GM23338 (cell line): ENCODE data around the gene PRELID3B. TPM values are rescaled to one million over a fixed set of nuclear protein-coding genes. Genes with fewer than 3 reads are reported as not detected.

Experiments used
- ATAC-seq: fragments of 200-7000 bp; cut with Tn5 transposase; 3 replicates; pipeline ENCODE4 v1.9.1; 2020
- DNase-seq: peaks from one replicate; pipeline ENCODE4 v3.0.0-alpha.2; 2015; ENCODE audit warnings: low spot score
- H2AFZ ChIP-seq: fragments of 200-600 bp; sonication (generic); 2 replicates; pipeline ENCODE4 v1.8.0; 2016; ENCODE audit warnings: antibody characterized with exemption, mild to moderate bottlenecking, moderate library complexity
- H3F3A ChIP-seq: fragments of 200-600 bp; sonication (generic); replicated peaks from 2 replicates; pipeline ENCODE4 v1.8.0; 2017; ENCODE audit warnings: antibody characterized with exemption, mixed run types, low read depth
- H3K27ac ChIP-seq: fragments of 200-600 bp; sonication (generic); 2 replicates; pipeline ENCODE4 v1.6.1; 2016; ENCODE audit warnings: low read depth
- H3K27me3 ChIP-seq: fragments of 200-600 bp; sonication (generic); 2 replicates; pipeline ENCODE4 v1.8.0; 2016; ENCODE audit warnings: mild to moderate bottlenecking, mixed run types, moderate library complexity; ENCODE audit not compliant: insufficient read depth
- H3K36me3 ChIP-seq: fragments of 200-600 bp; sonication (generic); 2 replicates; pipeline ENCODE4 v1.8.0; 2016; ENCODE audit warnings: mild to moderate bottlenecking; ENCODE audit not compliant: insufficient read depth
- H3K4me1 ChIP-seq: fragments of 200-600 bp; sonication (generic); 2 replicates; pipeline ENCODE4 v1.8.0; 2016; ENCODE audit warnings: mild to moderate bottlenecking, moderate library complexity; ENCODE audit not compliant: insufficient read depth
- H3K4me2 ChIP-seq: fragments of 200-600 bp; sonication (generic); 2 replicates; pipeline ENCODE4 v1.7.1; 2017; ENCODE audit warnings: mixed run types
- H3K4me3 ChIP-seq: fragments of 200-600 bp; sonication (generic); 2 replicates; pipeline ENCODE4 v1.6.1; 2016; ENCODE audit warnings: mixed run types
- H3K79me2 ChIP-seq: fragments of 200-600 bp; sonication (generic); replicated peaks from 2 replicates; pipeline ENCODE4 v1.8.0; 2017; ENCODE audit warnings: mild to moderate bottlenecking; ENCODE audit not compliant: insufficient read depth
- H3K9me2 ChIP-seq: fragments of 200-600 bp; sonication (generic); 2 replicates; pipeline ENCODE4 v1.8.0; 2017; ENCODE audit not compliant: insufficient read depth
- H4K20me1 ChIP-seq: fragments of 200-600 bp; sonication (generic); replicated peaks from 2 replicates; pipeline ENCODE4 v1.8.0; 2017; ENCODE audit warnings: mild to moderate bottlenecking; ENCODE audit not compliant: insufficient read depth
- H3K27ac Mint-ChIP-seq: 2 replicates; pipeline ENCODE4 v1.8.0; 2020; ENCODE audit warnings: inconsistent platforms, mild to moderate bottlenecking, moderate library complexity, mixed read lengths
- H3K27me3 Mint-ChIP-seq: 3 replicates; pipeline ENCODE4 v1.8.0; 2022; ENCODE audit warnings: low read depth, mild to moderate bottlenecking, moderate library complexity, mixed read lengths, inconsistent platforms; ENCODE audit not compliant: insufficient read depth, poor library complexity
- H3K36me3 Mint-ChIP-seq: 3 replicates; pipeline ENCODE4 v1.8.0; 2021; ENCODE audit warnings: low read depth, mild to moderate bottlenecking, inconsistent platforms, moderate library complexity, mixed read lengths
- H3K4me1 Mint-ChIP-seq: 3 replicates; pipeline ENCODE4 v1.8.0; 2020; ENCODE audit warnings: mild to moderate bottlenecking, inconsistent platforms, mixed read lengths
- H3K4me3 Mint-ChIP-seq: 3 replicates; pipeline ENCODE4 v1.8.0; 2021; ENCODE audit warnings: moderate library complexity, mild to moderate bottlenecking, inconsistent platforms, mixed read lengths
- H3K9me3 Mint-ChIP-seq: 3 replicates; pipeline ENCODE4 v1.8.0; 2020; ENCODE audit warnings: moderate library complexity, mild to moderate bottlenecking, inconsistent platforms, mixed read lengths
- CREB1 ChIP-seq: fragments of 250-450 bp; sonication (Bioruptor Pico); IDR thresholded peaks from 2 replicates; pipeline ENCODE4 v1.5.0; 2020; ENCODE audit warnings: low read depth, mild to moderate bottlenecking, moderate library complexity
- EZH2 ChIP-seq: fragments of 200-600 bp; sonication (generic); IDR thresholded peaks from one replicate; pipeline ENCODE4 v1.8.0; 2017; ENCODE audit warnings: antibody characterized with exemption, mild to moderate bottlenecking, low read depth; ENCODE audit not compliant: unreplicated experiment
- EZH2phosphoT487 ChIP-seq: fragments of 200-600 bp; sonication (generic); IDR thresholded peaks from one replicate; pipeline ENCODE4 v1.8.1; 2018; ENCODE audit warnings: antibody characterized with exemption; ENCODE audit not compliant: unreplicated experiment
- JUNB ChIP-seq: IDR thresholded peaks from one replicate; pipeline ENCODE4 v1.6.1; 2016; ENCODE audit warnings: antibody characterized with exemption; ENCODE audit not compliant: unreplicated experiment
- NANOG ChIP-seq: IDR thresholded peaks from 2 replicates; pipeline ENCODE4 v1.6.1; 2016; ENCODE audit warnings: antibody characterized with exemption, borderline replicate concordance
- POLR2AphosphoS5 ChIP-seq: IDR thresholded peaks from 2 replicates; pipeline ENCODE4 v1.6.1; 2016; ENCODE audit warnings: antibody characterized with exemption, low read depth
- STAT1 ChIP-seq: IDR thresholded peaks from one replicate; pipeline ENCODE4 v1.6.1; 2016; ENCODE audit warnings: antibody characterized with exemption; ENCODE audit not compliant: unreplicated experiment
- ZNF114 ChIP-seq: fragments of 250-450 bp; sonication (Bioruptor Pico); IDR thresholded peaks from 2 replicates; pipeline ENCODE4 v1.5.0; 2020; ENCODE audit warnings: mild to moderate bottlenecking, moderate library complexity
- ZNF331 ChIP-seq: fragments of 250-450 bp; sonication (Bioruptor Pico); IDR thresholded peaks from 2 replicates; pipeline ENCODE4 v1.5.0; 2020; ENCODE audit warnings: low read depth, mild to moderate bottlenecking, moderate library complexity
- polyA plus RNA-seq: library from polyadenylated mRNA; unstranded; fragments of >200 nt; fragmentation: Nextera tagmentation; extraction: Ambion mirVana; gene quantifications from 2 replicates; pipeline ENCODE4 v1.2.1, GENCODE V29; 2016
- total RNA-seq: library from RNA; depleted of rRNA; stranded (reverse); fragments of >200 nt; shearing (Covaris generic); gene quantifications from 2 replicates; pipeline ENCODE4 v1.2.3, GENCODE V29; 2014
- TF ChIP-seq, protein P1 (sequence below): IDR thresholded peaks from one replicate; pipeline ENCODE4 v1.6.1; 2018; ENCODE audit warnings: antibody characterized with exemption; ENCODE audit not compliant: unreplicated experiment
- TF ChIP-seq, protein P2 (sequence below), 2 experiments: fragments of 200-600 bp in 1 of 2; sonication (generic) in 1 of 2; conservative IDR thresholded peaks; 2 replicates each; pipeline versions ENCODE4 v1.5.1 to v1.6.1; 2016 to 2017; ENCODE audit warnings: antibody characterized with exemption in 2 of 2, low read depth in 2 of 2, mild to moderate bottlenecking in 2 of 2, moderate library complexity in 1 of 2
- TF ChIP-seq, protein P3 (sequence below): IDR thresholded peaks from 2 replicates; pipeline ENCODE4 v1.6.1; 2016; ENCODE audit warnings: antibody characterized with exemption

The PRELID3B gene
- total and polyA plus RNA-seq, 2 experiments from 2014 or later = 42.7 to 43.6 TPM

DNA sequence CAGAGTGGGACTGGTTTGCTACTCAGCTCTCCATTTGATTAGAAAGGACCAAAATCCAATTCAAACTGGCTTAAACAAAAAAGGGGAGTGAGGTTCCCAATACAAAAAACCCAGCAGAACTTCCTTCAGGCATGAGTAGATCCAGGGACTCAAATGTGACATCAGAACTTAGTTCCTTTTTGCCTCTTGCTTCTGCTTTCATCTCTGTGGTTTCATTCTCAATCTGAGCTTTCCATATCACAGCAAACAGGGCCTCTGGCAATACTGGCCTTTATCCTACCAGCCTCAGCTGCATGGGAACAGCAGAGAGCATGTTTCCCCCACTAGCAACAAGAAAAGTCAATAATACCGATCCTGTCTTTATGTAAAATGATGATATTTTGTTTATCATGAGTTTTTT, 28.6 kb upstream of the PRELID3B start:
- Histone ChIP-seq H3K4me3 (no peak overlapping the region), H3K79me2 (no peaks in the 10 kb centered on the region), H3K9me2 (no peaks in the 10 kb centered on the region), H3K27me3 (no peaks in the 10 kb centered on the region), H3K4me1 (no peaks in the 10 kb centered on the region), H3F3A (no peaks in the 10 kb centered on the region), H2AFZ (no peak overlapping the region), H3K27ac (no peak overlapping the region), H4K20me1 (no peaks in the 10 kb centered on the region), H3K36me3 (no peaks in the 10 kb centered on the region), H3K4me2 (no peak overlapping the region)
- Mint-ChIP-seq H3K27me3 (peaks cover 6% of the 10 kb centered on the region), H3K4me1 (peaks cover 11% of the 10 kb centered on the region), H3K4me3 (no peak overlapping the region), H3K27ac (no peak overlapping the region), H3K36me3 (no peaks in the 10 kb centered on the region), H3K9me3 (peaks cover 3% of the 10 kb centered on the region; the same call in 2 of the 3 replicates)
- no peak for TF ChIP-seq CREB1
- TF ChIP-seq POLR2AphosphoS5 = no peak
- TF ChIP-seq ZNF114 (CRISPR knock-in tag) = no peak
- TF ChIP-seq, protein P1, sequence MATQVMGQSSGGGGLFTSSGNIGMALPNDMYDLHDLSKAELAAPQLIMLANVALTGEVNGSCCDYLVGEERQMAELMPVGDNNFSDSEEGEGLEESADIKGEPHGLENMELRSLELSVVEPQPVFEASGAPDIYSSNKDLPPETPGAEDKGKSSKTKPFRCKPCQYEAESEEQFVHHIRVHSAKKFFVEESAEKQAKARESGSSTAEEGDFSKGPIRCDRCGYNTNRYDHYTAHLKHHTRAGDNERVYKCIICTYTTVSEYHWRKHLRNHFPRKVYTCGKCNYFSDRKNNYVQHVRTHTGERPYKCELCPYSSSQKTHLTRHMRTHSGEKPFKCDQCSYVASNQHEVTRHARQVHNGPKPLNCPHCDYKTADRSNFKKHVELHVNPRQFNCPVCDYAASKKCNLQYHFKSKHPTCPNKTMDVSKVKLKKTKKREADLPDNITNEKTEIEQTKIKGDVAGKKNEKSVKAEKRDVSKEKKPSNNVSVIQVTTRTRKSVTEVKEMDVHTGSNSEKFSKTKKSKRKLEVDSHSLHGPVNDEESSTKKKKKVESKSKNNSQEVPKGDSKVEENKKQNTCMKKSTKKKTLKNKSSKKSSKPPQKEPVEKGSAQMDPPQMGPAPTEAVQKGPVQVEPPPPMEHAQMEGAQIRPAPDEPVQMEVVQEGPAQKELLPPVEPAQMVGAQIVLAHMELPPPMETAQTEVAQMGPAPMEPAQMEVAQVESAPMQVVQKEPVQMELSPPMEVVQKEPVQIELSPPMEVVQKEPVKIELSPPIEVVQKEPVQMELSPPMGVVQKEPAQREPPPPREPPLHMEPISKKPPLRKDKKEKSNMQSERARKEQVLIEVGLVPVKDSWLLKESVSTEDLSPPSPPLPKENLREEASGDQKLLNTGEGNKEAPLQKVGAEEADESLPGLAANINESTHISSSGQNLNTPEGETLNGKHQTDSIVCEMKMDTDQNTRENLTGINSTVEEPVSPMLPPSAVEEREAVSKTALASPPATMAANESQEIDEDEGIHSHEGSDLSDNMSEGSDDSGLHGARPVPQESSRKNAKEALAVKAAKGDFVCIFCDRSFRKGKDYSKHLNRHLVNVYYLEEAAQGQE = no peak
- TF ChIP-seq NANOG = no peak
- no peak for TF ChIP-seq STAT1
- TF ChIP-seq, protein P2, sequence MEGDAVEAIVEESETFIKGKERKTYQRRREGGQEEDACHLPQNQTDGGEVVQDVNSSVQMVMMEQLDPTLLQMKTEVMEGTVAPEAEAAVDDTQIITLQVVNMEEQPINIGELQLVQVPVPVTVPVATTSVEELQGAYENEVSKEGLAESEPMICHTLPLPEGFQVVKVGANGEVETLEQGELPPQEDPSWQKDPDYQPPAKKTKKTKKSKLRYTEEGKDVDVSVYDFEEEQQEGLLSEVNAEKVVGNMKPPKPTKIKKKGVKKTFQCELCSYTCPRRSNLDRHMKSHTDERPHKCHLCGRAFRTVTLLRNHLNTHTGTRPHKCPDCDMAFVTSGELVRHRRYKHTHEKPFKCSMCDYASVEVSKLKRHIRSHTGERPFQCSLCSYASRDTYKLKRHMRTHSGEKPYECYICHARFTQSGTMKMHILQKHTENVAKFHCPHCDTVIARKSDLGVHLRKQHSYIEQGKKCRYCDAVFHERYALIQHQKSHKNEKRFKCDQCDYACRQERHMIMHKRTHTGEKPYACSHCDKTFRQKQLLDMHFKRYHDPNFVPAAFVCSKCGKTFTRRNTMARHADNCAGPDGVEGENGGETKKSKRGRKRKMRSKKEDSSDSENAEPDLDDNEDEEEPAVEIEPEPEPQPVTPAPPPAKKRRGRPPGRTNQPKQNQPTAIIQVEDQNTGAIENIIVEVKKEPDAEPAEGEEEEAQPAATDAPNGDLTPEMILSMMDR (conservative IDR thresholded peaks at IDR 0.05; ENCODE audit: low read depth in 2 of 2) = no peak
- TF ChIP-seq EZH2phosphoT487 = no peak
- no peak for TF ChIP-seq EZH2
- TF ChIP-seq, protein P3, sequence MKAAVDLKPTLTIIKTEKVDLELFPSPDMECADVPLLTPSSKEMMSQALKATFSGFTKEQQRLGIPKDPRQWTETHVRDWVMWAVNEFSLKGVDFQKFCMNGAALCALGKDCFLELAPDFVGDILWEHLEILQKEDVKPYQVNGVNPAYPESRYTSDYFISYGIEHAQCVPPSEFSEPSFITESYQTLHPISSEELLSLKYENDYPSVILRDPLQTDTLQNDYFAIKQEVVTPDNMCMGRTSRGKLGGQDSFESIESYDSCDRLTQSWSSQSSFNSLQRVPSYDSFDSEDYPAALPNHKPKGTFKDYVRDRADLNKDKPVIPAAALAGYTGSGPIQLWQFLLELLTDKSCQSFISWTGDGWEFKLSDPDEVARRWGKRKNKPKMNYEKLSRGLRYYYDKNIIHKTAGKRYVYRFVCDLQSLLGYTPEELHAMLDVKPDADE = no peak
- TF ChIP-seq JUNB = no peak
- TF ChIP-seq ZNF331 = no peak
- ATAC-seq = no peak
- DNase-seq = no peak
